Esophagus muscularis mucosa (tissue), 3 donors: ENCODE data around the gene RCCD1.

Source experiments
- POLR2A ChIP-seq: fragments of 450-650 bp; IDR thresholded peaks from one replicate; pipeline ENCODE4 v1.6.1; 2017; ENCODE audit warnings: antibody characterized with exemption, moderate library complexity, mild to moderate bottlenecking, low read depth
- TF ChIP-seq, protein P1 (sequence below), 3 experiments: fragments of 200-600 bp in 2 of 3; fragments of 450-650 bp in 1 of 3; sonication (generic) in 2 of 3; IDR thresholded peaks; one replicate each; pipeline ENCODE4 v1.5.1; 2017 to 2019; ENCODE audit warnings: antibody characterized with exemption in 3 of 3, mild to moderate bottlenecking in 2 of 3, moderate library complexity in 1 of 3

DNA sequence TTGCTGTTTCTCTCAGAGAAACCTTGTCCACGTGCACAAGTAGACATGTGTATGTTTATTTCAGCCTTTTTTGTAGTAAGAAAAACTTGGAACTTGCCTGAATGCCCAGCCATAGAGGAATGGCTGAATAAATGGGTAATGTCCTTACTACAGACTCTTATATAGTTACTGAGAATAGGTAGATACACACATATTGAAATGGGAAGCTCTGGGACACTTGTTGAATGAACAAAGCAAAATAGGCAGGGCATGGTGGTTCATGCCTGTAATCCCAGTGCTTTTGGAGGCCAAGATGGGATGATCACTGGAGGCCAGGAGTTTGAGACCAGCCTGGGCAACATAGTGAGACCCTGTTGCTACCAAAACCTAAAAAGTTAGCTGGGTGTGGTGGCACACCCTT is 17.9 kb upstream of the RCCD1 start:
- TF ChIP-seq, protein P1, sequence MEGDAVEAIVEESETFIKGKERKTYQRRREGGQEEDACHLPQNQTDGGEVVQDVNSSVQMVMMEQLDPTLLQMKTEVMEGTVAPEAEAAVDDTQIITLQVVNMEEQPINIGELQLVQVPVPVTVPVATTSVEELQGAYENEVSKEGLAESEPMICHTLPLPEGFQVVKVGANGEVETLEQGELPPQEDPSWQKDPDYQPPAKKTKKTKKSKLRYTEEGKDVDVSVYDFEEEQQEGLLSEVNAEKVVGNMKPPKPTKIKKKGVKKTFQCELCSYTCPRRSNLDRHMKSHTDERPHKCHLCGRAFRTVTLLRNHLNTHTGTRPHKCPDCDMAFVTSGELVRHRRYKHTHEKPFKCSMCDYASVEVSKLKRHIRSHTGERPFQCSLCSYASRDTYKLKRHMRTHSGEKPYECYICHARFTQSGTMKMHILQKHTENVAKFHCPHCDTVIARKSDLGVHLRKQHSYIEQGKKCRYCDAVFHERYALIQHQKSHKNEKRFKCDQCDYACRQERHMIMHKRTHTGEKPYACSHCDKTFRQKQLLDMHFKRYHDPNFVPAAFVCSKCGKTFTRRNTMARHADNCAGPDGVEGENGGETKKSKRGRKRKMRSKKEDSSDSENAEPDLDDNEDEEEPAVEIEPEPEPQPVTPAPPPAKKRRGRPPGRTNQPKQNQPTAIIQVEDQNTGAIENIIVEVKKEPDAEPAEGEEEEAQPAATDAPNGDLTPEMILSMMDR (IDR thresholded peaks at IDR 0.05), result no peak
- TF ChIP-seq POLR2A, result no peak
